Fibroblast of peridontal ligament (primary cell): ENCODE measurements around the gene ADGB.
A peak's percentile ranks its signal among the peaks of the same experiment; 100 is the strongest.

Experiments used
- DNase-seq: peaks from one replicate; pipeline ENCODE4 v3.0.0-alpha.2; 2010; ENCODE audit errors: extremely low read depth

ADGB gene

GRCh38 chr6:146634022-146634421 is 35.2 kb downstream of the ADGB start:
- DNase-seq = no peak

- no peak for DNase-seq
Measured at GRCh38 chr6:146635165-146635564, 36.4 kb downstream of the ADGB start.

GRCh38 chr6:146636481-146636880 is 37.7 kb downstream of the ADGB start:
- DNase-seq = no peak

- no peak for DNase-seq
Measured at GRCh38 chr6:146642921-146643320, 44.1 kb downstream of the ADGB start.

GRCh38 chr6:146650799-146651481 is 52.2 kb downstream of the ADGB start:
- peak; percentile 0 for DNase-seq

GRCh38 chr6:146651482-146651863 is 52.7 kb downstream of the ADGB start:
- DNase-seq = no peak

- DNase-seq = no peak
Measured at GRCh38 chr6:146657432-146657831, 58.7 kb downstream of the ADGB start.

- no peak for DNase-seq
Measured at GRCh38 chr6:146664871-146665360, 66.1 kb downstream of the ADGB start.

GRCh38 chr6:146666909-146667308 is 68.1 kb downstream of the ADGB start:
- no peak for DNase-seq

- peak; percentile 15 for DNase-seq
Measured at GRCh38 chr6:146670161-146670560, 71.4 kb downstream of the ADGB start.

- DNase-seq = no peak
Measured at GRCh38 chr6:146673069-146673468, 74.3 kb downstream of the ADGB start.

GRCh38 chr6:146679386-146679785 is 80.6 kb downstream of the ADGB start:
- no peak for DNase-seq

- DNase-seq = no peak
Measured at GRCh38 chr6:146682919-146683318, 84.1 kb downstream of the ADGB start.

- no peak for DNase-seq
Measured at GRCh38 chr6:146689806-146690205, 91.0 kb downstream of the ADGB start.

GRCh38 chr6:146693342-146693741 is 94.6 kb downstream of the ADGB start:
- no peak for DNase-seq

GRCh38 chr6:146697921-146698320 is 99.1 kb downstream of the ADGB start:
- peak; percentile 11 for DNase-seq

GRCh38 chr6:146700078-146700686 is 101.4 kb downstream of the ADGB start:
- peak; percentile 93 for DNase-seq

- DNase-seq = no peak
Measured at GRCh38 chr6:146701632-146702031, 102.9 kb downstream of the ADGB start.

- no peak for DNase-seq
Measured at GRCh38 chr6:146709036-146709622, 110.4 kb downstream of the ADGB start.

GRCh38 chr6:146719387-146719786 is 120.6 kb downstream of the ADGB start:
- no peak for DNase-seq

- no peak for DNase-seq
Measured at GRCh38 chr6:146739696-146740095, 140.9 kb downstream of the ADGB start.

GRCh38 chr6:146741609-146742008 is 142.8 kb downstream of the ADGB start:
- no peak for DNase-seq

- no peak for DNase-seq
Measured at GRCh38 chr6:146753306-146753705, 154.5 kb downstream of the ADGB start.
